T1000 (cell line): Measurements from ENCODE around the gene RHOV.
A peak's percentile ranks its signal among the peaks of the same experiment; 100 is the strongest.
"Not testable (repeated sequence)": the region's sequence is repeated elsewhere in the genome, so short reads cannot be mapped to it uniquely, and the experiment has no call there.

Source experiments
- DNase-seq: peaks from one replicate; lab custom pipeline; 2025; ENCODE audit warnings: mixed read lengths; lab: John Stamatoyannopoulos, UW

The RHOV gene

GRCh38 chr15:40872791-40873693 is 992 bp downstream of the RHOV start:
- DNase-seq: no peak

GRCh38 chr15:40871749-40872617 is 2.1 kb downstream of the RHOV start:
- DNase-seq: no peak

DNA sequence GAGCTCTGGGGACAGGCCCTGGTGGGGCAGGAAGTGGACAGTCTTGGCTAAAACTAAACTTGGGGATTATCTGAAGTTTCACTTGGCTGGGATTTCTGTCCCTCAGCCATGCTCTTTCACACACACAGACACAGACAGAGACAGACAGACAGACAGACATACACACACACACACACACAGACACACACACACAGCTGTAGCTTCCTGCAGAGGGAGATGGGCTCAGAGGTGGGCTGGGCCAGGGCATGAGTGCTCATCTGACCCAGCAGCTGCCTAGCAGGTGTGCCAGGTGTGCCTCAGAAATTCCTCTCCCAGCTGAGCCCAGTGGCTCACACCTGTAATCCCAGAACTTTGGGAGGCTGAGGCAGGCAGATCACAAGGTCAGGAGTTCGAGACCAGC is 3.3 kb downstream of the RHOV start:
- no peak for DNase-seq

DNA sequence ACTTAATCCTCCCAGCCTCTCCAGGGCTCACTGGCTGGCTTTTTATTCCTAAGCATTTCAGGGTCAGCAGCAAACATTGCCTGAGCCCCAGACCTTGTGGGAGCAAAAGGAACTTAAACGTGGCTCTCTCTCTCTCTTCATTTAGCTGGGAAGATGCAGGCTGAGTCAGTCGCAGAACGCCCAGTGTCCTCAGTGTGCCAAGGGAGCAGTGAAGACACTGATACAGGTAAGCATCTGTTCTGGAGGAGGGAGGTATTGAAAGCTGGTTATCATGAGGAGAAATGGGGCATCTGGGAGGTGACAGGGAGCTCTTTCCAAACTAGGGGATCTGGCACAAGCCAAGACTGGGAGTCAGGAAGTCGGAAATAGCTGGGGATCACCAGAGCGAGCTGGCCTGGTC is 4.3 kb downstream of the RHOV start:
- DNase-seq: no peak

- DNase-seq: no peak
Measured at GRCh38 chr15:40867199-40867598, 6.8 kb downstream of the RHOV start.

DNA sequence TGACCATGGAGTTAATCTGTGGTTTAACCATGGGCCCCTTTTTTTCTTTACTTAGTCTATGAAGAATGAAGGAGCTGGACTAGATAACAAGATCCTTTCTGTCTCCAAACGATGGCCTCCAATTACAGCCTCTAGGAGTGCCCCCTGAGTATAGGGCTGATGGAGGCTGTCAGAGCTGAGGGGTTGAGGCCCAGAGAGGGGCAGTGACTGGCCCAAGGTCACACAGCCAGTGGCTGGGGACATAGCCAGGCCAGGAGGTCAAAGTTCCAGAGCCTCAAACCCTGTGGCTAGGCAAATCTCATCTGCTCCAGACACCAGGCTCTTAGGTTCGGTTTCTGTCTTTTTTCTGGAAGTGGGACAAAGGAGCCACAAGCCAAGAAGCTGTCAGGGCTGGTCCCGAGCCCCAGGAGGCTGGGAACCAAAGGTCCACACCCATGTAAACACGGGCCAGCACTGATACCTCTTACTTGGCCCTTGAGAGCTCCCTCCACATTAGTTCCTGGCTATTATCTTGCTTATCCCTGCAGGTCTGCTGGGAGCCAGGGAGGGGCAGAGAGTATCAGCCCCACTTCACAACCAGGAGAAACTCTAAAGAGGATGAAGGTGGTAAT is 10.3 kb downstream of the RHOV start:
- no peak for DNase-seq

- DNase-seq: not testable (repeated sequence)
Measured at GRCh38 chr15:40861147-40861546, 12.9 kb downstream of the RHOV start.

DNA sequence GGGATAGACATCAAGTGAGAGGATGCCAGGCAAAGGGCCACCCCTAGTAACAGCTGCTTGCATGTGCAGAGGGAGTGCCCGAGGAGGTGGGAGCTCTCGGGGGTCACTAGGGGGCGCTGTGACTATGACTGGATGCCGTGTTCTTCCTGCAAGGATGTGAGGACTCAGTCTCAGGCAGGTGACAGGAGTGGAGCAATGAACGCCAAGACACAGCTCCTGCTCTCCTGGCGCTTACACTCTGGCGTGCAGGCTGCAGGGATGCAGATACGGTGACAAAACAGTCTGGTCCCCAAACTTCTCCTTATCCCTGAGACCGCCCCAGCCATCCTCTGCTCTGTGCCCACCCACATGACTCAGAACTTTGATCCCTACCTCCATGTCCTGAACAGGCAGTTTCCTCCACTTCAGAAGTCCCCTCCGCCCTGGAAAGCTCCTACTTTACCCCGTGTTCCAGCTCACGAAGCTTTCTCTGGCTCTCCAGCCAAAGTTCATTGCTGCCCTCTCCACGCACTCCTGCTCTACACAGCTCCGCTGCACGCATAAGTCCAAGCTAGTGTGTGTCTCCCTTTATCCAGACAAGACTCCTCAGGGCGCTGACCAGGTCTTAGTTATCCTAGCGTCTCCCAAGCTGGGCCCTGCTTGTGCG is 14.7 kb downstream of the RHOV start:
- DNase-seq: peak; percentile 35

- no peak for DNase-seq
Measured at GRCh38 chr15:40858706-40859105, 15.3 kb downstream of the RHOV start.

GRCh38 chr15:40857601-40858341 is 16.3 kb downstream of the RHOV start:
- peak; percentile 60 for DNase-seq

DNA sequence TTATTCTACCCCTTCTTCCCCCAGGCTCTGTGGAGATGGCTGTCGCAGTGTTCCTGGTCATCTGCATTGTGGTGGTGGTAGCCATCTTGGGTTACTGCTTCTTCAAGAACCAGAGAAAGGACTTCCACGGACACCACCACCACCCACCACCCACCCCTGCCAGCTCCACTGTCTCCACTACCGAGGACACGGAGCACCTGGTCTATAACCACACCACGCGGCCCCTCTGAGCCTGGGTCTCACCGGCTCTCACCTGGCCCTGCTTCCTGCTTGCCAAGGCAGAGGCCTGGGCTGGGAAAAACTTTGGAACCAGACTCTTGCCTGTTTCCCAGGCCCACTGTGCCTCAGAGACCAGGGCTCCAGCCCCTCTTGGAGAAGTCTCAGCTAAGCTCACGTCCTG is 17.3 kb downstream of the RHOV start:
- no peak for DNase-seq

DNA sequence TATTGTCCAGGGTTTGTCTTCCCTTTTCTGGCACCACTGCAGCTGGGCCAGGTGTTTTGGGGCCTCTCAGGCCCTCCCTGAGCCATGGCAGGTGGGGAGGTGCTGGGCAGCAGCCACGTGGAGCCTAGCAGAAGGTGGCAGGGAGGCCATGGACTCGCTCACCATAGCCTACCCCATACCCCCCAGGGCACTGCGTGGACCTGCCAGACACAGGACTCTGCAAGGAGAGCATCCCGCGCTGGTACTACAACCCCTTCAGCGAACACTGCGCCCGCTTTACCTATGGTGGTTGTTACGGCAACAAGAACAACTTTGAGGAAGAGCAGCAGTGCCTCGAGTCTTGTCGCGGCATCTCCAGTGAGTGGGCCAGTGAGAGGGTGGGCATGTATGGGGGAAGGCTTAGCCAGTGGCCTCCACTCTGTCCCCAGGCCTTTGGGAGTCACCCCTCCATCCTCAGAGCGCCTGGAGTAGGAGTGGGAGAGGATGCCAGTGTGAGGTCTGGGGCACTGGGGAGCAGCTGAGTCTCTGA is 18.3 kb downstream of the RHOV start:
- no peak for DNase-seq

DNA sequence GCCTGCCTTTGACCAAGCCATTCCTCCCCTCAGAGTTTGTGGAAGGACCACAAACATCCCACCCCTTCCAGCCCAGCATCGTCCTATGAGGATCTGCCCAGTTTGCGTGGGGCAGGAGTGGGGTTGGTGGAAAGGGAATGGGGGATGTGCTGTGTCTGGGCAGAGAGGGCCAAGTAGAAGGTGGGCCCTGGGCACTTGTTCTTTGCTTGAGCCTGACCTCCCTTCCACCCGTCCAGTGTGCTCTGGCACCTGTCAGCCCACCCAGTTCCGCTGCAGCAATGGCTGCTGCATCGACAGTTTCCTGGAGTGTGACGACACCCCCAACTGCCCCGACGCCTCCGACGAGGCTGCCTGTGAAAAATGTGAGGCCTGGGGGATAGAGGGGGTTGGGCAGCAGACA is 19.9 kb downstream of the RHOV start:
- DNase-seq: no peak

- no peak for DNase-seq
Measured at GRCh38 chr15:40853241-40853890, 20.7 kb downstream of the RHOV start.

- no peak for DNase-seq
Measured at GRCh38 chr15:40852529-40852928, 21.5 kb downstream of the RHOV start.

GRCh38 chr15:40850576-40851112 is 23.4 kb downstream of the RHOV start:
- no peak for DNase-seq

- no peak for DNase-seq
Measured at GRCh38 chr15:40847223-40847961, 26.6 kb downstream of the RHOV start.

- no peak for DNase-seq
Measured at GRCh38 chr15:40846841-40847222, 27.2 kb downstream of the RHOV start.

DNA sequence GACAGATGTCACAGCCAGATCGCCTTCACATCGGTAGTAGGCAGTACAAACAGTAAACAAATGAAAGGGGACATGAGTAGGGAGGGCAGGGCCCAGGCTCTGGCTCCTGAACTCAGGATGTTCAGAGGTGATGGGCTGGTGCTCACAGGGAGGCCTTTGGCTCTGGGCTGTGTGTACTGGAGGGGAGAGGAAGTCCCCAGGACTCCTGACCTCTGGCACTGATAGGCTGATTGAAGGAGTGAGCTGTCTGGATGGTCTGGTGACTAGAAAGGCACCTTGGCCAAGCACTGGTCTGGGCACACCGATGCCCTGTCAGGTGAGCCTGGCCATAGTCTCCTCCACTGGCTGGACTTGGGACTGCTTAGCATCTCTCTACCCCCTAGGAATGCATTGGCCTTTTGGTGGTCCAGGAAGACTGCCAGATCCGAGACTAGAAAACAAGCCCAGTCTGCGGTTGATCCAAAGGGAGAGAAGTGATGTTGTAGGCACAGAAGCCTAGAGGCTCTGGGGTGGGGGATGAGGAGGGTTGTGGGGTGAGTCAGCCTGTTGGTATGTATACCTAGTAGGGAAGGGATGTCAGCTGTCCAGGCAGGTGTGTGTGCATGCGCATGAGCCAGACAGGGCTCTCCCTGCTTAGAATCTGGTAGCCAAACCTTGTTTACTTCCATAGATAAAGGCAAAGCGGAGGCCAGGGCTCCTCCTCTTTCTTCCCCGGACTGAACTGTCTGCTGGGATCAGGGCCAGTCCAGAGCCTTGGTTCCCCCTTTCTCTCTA is 28.3 kb downstream of the RHOV start:
- no peak for DNase-seq
